Measurements from ENCODE around the gene SEC14L3. TPM values are rescaled to one million over a fixed set of nuclear protein-coding genes. Genes with fewer than 3 reads are reported as not detected.

The SEC14L3 gene
- total RNA-seq, 4 donors from 2014 or later: not detected

GRCh38 chr22:30444632-30445437 lies 27.0 kb downstream of the SEC14L3 start:
- peak in 1 of 3 donors; percentile 67 for TF ChIP-seq CTCF (IDR thresholded peaks at IDR 0.05)
- ATAC-seq (ENCODE audit: low FRiP score): peak; percentile 74
- DNase-seq (ENCODE audit: low spot score): no peak

GRCh38 chr22:30441088-30441487 lies 30.7 kb downstream of the SEC14L3 start:
- ATAC-seq (ENCODE audit: low FRiP score) (no peak), DNase-seq (ENCODE audit: low spot score) (no peak)
- TF ChIP-seq CTCF (IDR thresholded peaks at IDR 0.05): no peak

- no peak for ATAC-seq (ENCODE audit: low FRiP score)
- no peak for TF ChIP-seq CTCF (IDR thresholded peaks at IDR 0.05)
- no peak for DNase-seq (ENCODE audit: low spot score)
Measured at GRCh38 chr22:30439836-30440235, 32.0 kb downstream of the SEC14L3 start.

GRCh38 chr22:30439226-30439625 lies 32.6 kb downstream of the SEC14L3 start:
- TF ChIP-seq CTCF (IDR thresholded peaks at IDR 0.05): no peak
- DNase-seq (ENCODE audit: low spot score): no peak
- no peak for ATAC-seq (ENCODE audit: low FRiP score)

GRCh38 chr22:30438559-30438958 lies 33.3 kb downstream of the SEC14L3 start:
- no peak for TF ChIP-seq CTCF (IDR thresholded peaks at IDR 0.05)
- DNase-seq (ENCODE audit: low spot score) (no peak), ATAC-seq (ENCODE audit: low FRiP score) (no peak)

- ATAC-seq (ENCODE audit: low FRiP score) (no peak), DNase-seq (ENCODE audit: low spot score) (no peak)
- no peak for TF ChIP-seq CTCF (IDR thresholded peaks at IDR 0.05)
Measured at GRCh38 chr22:30436196-30436595, 35.6 kb downstream of the SEC14L3 start.

- ATAC-seq (ENCODE audit: low FRiP score): no peak
- TF ChIP-seq CTCF (IDR thresholded peaks at IDR 0.05): no peak
- no peak for DNase-seq (ENCODE audit: low spot score)
Measured at GRCh38 chr22:30435674-30436126, 36.1 kb downstream of the SEC14L3 start.

All from omental fat pad (tissue), 4 donors.